Epidermal melanocyte (primary cell): ENCODE measurements around the gene VCAM1.
"Not testable (repeated sequence)": the region's sequence is repeated elsewhere in the genome, so short reads cannot be mapped to it uniquely, and the experiment has no call there.

Source experiments
- DNase-seq: peaks from one replicate; pipeline ENCODE4 v3.0.0; 2011; ENCODE audit warnings: low spot score; ENCODE audit not compliant: insufficient read length

Gene VCAM1, protein sequence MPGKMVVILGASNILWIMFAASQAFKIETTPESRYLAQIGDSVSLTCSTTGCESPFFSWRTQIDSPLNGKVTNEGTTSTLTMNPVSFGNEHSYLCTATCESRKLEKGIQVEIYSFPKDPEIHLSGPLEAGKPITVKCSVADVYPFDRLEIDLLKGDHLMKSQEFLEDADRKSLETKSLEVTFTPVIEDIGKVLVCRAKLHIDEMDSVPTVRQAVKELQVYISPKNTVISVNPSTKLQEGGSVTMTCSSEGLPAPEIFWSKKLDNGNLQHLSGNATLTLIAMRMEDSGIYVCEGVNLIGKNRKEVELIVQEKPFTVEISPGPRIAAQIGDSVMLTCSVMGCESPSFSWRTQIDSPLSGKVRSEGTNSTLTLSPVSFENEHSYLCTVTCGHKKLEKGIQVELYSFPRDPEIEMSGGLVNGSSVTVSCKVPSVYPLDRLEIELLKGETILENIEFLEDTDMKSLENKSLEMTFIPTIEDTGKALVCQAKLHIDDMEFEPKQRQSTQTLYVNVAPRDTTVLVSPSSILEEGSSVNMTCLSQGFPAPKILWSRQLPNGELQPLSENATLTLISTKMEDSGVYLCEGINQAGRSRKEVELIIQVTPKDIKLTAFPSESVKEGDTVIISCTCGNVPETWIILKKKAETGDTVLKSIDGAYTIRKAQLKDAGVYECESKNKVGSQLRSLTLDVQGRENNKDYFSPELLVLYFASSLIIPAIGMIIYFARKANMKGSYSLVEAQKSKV

DNA sequence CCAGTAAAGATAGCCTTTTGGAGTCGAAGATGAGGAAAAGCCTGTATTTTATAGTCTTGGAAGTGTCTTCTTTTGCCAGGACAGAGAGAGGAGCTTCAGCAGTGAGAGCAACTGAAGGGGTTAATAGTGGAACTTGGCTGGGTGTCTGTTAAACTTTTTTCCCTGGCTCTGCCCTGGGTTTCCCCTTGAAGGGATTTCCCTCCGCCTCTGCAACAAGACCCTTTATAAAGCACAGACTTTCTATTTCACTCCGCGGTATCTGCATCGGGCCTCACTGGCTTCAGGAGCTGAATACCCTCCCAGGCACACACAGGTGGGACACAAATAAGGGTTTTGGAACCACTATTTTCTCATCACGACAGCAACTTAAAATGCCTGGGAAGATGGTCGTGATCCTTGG, at the start of gene VCAM1:
VCAM1 (plus strand) TSS at position 253 of the 400 bp plus-strand sequence; CDS start at position 372, 119 bp downstream.
- DNase-seq: no peak

DNA sequence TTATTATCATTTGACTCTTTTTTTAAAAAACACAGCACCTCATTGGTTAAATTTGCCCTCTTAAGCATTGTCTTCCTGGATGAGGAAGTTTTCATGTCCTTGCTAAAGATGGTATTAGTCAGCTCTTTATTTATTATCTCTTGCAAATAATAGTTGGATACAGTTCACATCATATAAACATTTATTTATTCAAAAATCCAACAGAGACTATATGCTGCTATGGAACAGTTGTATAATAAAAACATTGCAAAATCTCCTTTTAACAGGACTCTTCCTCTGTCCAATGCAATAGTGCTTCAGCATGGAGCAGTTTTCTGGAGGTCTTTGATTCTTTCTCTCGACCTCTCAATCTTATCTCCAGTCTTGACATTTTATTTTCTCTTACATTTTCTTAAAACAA, 49.5 kb upstream of the VCAM1 start:
- no peak for DNase-seq

- DNase-seq: no peak
These were observed 47.9 kb upstream of the VCAM1 start for GRCh38 chr1:100671601-100672000.

- no peak for DNase-seq
These were observed 35.8 kb upstream of the VCAM1 start for GRCh38 chr1:100683448-100684349.

DNA sequence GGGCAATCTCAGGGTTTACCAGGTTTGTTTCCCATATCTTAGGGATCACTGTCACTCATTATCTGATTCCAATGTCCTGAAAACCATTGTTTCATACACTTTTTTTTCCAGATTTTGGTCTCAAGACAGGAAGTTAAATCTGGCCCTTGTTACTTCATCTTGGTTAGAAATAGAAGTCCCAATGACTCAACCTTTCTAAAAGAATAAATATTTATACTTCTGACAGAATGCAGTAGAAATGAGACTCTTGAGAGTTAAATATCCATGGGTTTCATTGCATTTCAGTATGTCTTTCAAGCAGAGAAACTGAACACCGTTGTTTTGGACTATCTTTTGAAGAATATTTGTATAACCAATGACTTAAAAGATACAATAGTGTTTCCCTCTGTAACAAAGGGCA, 19.8 kb upstream of the VCAM1 start:
- DNase-seq: no peak

GRCh38 chr1:100700586-100700985, 19.0 kb upstream of the VCAM1 start:
- no peak for DNase-seq

DNA sequence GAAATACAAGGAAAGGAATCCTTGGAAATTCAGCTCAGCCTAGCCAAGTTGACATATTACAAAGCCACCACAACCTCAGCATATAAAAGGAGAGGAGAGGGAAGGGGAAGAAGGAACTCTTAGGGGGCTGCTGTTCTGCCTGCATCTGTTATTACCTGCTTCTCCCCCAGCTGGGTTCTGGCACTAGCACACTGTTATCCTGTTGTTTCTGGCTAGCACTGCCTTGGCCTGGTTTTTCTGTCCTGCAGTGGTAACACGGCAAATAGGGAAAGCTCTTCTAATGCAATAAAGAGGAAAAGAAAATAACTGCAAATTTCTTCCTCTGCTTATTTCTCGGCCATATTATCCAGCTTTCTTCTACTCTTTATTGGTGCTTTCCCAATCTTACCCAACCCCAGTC, 16.5 kb upstream of the VCAM1 start:
- no peak for DNase-seq

- DNase-seq: no peak
These were observed 15.8 kb upstream of the VCAM1 start for GRCh38 chr1:100703716-100704115.

DNA sequence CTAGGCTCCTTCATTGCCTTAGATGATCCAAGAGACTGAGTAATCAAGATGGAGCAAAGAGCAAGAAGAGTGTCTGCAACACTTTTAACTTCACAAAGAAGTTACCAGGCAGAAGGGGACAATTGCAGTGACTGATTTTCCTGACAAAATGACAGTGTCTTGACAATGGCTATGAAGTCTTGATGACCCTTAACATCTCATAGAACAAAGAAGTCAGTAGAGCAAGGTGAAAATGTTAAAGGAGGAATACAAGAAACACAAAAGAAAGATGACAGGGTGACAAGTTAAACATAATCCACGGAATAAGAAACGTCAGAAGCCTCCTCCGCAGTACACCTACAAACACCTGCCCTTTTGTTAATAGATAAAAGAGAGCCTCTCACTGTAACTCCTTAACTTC, 15.1 kb upstream of the VCAM1 start:
- no peak for DNase-seq

- no peak for DNase-seq
These were observed 13.2 kb upstream of the VCAM1 start for GRCh38 chr1:100706296-100706695.

- DNase-seq: no peak
These were observed 12.7 kb upstream of the VCAM1 start for GRCh38 chr1:100706856-100707255.

DNA sequence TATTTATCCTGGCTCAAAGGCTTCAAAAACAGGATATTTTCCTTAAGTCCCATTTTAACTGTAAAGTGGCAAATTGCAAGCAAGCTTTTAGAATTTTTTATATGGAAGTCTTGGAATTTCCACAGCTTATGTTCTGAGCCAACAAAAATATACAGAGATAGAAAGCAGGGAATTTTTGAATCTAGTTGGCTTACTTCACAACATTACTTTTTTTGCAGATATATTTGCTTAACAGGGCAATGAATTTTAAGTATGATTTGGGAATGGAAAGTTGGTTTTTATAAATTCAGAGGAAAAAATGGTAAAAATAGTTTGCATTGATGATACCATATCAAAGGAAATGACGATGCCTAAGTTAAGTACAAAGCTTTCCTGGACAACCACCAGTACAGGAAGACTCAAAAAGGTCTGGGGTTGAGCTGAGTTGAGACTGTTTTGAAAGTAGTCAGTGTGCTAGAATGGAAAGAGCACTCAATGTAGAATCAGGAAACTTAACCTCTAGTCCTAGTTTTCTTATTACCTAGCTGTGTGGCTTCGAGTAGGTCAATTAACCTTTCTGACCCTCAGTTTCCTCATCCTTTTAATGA, 11.0 kb upstream of the VCAM1 start:
- DNase-seq: no peak

DNA sequence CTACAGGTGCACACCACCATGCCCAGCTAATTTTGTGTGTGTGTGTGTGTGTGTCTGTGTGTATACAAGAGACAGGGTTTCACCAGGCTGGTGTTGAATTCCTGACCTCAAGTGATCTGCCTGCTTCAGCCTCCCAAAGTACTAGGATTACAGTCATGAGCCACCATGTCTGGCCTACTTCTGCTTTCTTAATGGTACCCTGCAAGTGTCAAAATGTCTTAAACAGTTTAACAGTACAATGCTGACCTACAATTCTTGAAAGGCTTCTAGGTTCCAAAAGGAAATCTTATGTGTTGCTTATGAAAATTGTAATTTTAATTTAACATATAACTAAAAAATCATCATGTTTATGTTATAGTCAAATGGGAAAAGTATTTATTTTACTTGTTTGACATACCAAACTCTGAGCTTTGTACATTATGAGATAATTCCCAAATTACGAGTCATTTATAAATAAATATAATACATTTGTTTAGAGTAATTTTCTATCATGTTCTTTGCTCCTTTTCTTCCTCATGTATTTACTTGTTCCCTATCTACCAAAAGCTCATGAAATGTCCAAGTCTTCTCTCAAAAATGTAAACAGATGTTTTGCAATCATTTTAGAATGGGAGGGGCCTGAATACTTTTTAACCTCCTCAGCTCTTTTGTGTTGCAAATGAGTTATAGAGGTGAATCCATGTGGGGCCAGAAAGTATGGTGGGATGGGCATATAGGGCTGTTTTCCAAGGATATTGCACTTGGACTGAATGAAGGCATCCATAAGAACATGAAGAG, 8.4 kb upstream of the VCAM1 start:
- no peak for DNase-seq

DNA sequence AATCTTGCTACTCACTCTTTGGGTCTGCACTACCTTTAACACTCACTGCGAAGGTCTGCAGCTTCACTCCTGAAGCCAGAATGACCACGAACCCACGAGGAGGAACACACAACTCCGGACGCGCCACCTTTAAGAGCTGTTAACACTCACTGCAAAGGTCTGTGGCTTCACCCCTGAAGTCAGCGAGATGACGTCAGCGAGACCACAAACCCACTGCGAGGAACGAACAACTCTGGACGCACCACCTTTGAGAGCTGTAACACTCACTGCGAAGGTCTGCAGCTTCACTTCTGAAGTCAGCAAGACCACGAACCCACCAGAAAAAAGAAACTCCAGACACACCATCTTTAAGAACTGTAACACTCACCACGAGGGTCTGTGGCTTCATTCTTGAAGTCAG, 6.5 kb upstream of the VCAM1 start:
- not testable (repeated sequence) for DNase-seq

GRCh38 chr1:100713626-100714025, 5.9 kb upstream of the VCAM1 start:
- DNase-seq: no peak

DNA sequence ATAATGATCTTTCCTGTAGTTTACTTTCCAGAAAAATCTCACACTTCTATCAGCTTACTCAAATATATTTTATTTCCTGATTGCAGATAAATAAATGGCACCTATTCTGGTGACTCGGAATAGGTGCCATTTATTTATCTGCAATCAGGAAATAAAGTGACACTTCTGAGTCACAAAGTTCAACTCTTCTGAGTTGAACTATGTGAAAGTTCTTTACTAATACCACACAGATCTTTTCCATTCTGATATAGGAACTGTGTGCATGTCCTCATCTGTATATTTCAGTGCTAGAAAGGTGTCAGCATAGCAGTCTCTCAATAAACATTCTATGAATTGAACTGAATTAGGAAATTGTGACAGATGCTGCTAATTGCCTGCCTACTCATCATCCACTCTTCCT, 4.9 kb upstream of the VCAM1 start:
- DNase-seq: no peak

DNA sequence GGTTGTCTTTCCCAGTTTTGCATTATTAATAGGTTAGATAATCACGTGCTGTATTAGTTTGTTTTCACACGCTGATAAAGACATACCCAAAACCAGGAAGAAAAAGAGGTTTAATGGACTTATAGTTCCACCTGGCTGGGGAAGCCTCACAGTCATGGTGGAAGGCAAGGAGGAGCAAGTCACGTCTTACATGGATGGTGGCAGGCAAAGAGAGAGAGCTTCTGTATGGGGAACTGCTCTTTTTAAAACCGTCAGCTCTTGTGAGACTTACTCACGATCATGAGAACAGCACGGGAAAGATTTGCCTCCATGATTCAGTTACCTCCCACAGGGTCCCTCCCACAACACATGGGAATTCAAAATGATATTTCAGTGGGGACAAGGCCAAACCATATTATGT, 2.3 kb upstream of the VCAM1 start:
- no peak for DNase-seq

DNA sequence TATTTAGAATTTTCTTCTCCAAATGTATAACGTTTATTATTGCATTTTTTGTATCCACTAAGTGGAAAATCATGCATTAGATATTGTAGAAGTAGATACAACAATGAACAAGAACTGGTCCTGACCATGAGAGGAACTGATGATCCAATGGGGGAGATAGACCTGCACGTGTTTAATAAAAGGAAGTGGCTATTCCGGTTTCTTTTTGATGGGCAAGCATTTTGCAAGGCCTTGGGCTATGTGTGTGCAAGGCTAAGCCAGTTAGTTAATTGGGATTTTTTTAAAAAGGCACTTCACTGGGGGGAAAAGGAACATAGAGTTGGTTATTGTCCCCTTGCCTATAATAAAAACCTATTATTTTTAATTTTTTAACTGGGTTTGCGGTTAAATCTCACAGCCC, 961 bp upstream of the VCAM1 start:
- DNase-seq: no peak

DNA sequence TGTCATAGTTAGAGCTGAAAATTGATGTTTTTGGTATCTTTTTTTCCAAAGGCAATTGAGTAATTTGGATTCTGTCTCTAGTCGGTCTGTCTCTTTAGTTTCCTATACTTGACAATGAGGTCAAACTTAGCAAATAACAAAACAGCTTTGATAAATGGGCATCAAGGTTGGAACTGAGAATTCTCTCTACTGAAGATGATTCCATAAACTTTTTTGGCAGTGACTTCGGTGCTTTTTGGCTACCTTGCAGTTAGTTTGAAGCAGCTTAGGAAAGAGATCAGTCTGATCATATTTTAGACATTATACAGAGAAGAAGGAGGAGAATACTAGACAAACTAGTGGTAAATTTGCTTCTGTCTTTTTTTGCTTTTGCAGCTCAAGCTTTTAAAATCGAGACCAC, 559 bp downstream of the VCAM1 start:
- DNase-seq: no peak

DNA sequence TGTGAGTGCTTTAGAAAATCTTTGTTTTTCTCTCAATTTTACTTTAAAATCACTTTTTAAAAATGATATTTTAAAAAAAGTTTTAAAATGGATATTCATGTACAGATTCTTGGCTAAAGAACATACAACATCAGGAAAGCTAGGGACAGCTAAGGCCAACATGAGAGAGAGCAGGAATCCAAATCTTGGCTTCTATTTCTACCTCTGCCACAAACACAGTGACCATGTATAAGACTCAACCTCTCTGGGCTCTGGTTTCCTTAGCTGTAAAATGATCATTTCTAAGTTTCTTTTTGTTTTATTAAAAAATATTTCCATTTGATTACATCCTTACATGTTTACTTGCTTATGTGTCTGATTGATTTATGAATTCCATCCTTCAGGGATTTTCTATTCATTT, 1.2 kb downstream of the VCAM1 start:
- DNase-seq: no peak
